GM10847 (cell line): Measurements from ENCODE around the gene NXNL2.

Experiments used
- POLR2A ChIP-seq: IDR thresholded peaks from 2 replicates; pipeline ENCODE4 v1.6.1; 2011; ENCODE audit not compliant: insufficient read length; ENCODE audit errors: extremely low read depth

Gene NXNL2

GRCh38 chr9:88524911-88525310 is 10.1 kb upstream of the NXNL2 start:
- TF ChIP-seq POLR2A, result no peak

DNA sequence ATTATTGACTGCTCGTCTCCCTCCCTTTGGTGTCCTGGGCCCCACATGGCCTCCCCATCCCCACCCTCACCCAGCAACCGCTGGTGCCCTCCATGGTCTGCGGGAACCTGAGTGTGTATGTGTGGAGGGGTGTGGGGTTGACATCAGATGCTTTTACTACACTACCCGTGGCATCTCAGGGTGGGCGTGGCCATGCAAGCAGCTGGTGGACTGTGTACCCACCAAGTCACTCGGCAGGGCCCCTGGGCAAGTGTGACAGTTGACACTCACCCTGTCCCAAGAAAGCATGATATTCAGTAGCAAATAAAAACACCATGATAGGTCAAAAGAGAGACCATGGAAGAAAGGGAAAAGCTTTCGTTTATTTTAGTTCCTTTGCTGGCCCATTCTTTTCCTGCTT is 7.4 kb upstream of the NXNL2 start:
- TF ChIP-seq POLR2A, result no peak

DNA sequence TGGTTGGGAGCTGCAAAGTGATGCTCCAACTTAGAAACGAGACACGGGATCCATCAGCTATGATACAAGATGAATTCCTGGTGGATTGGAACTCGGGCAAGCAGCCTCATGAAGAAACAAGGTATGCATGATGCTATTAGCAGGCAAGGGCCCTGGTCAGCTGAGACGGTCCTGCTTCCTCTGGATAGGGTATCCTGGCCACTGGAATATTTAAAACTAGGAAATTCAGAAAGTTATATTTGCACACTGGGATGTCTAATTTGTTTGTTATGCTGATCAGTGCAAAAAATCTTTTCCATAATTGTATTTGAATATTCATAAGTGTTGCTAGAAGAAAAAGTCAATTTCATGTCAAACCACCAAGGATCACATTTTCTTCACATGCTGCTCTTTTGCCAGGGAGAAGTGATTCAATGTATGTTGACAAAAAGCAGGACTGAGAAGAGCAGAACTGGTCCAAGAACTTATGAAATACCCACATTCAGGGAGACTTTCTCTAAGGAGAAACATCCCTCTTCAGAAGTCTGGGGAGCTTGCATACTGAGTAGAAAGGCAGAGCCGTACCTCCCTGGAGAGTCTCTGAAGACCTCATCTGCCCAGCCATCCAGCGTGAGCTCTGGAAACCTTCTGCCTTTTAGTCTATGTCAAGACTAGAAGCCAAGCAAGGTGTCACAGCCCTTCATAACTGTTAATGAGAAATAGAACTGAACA is 6.7 kb upstream of the NXNL2 start:
- TF ChIP-seq POLR2A, result no peak

DNA sequence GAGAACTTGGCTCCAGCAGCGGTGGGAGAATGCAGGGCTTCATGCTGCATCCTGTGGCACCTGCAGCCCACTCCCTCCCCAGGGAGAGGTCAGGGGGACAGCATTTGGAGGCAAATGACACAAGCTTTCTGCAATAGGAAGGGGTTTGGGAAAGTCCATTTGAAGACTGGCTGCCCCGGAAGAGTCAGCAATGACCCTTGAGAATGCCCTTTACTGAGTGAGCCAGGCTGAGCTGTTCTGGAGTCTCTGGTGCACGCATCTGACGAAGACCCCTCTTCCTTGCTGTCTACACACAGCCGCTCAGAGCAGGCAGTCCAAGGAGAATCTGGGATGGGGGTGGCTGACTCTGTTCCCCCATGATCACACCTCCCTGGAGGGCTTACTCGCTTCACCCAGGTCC is 5.5 kb upstream of the NXNL2 start:
- TF ChIP-seq POLR2A, result no peak

- TF ChIP-seq POLR2A, result no peak
Observed at GRCh38 chr9:88530051-88530450, 4.9 kb upstream of the NXNL2 start.

GRCh38 chr9:88531920-88532698 is 2.9 kb upstream of the NXNL2 start:
- no peak for TF ChIP-seq POLR2A

DNA sequence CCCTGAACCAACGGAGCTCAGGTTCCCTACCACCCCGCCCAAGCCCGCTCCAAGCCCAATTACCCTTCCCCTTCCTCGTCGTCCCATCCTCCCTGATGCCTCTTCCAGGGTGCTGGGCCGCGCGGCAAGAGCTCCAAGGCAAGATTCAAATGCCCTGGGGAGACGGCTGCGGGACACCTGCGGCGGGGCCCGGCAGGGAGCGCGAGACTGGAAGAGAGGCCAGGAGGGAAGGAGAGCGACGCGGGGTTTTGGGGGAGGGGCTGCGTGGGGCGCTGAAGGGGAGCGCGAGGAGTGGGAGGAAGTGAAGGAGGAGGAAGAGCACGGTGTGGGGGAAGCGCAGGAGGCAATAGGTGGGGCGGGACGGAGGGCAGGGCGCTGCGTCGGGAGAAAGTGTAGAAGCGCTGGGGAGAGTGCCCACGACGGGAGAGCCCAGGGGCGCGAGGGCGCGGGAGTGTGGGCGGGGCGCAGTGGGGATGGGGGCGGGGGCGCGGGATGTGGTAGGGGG is 975 bp upstream of the NXNL2 start:
- no peak for TF ChIP-seq POLR2A

DNA sequence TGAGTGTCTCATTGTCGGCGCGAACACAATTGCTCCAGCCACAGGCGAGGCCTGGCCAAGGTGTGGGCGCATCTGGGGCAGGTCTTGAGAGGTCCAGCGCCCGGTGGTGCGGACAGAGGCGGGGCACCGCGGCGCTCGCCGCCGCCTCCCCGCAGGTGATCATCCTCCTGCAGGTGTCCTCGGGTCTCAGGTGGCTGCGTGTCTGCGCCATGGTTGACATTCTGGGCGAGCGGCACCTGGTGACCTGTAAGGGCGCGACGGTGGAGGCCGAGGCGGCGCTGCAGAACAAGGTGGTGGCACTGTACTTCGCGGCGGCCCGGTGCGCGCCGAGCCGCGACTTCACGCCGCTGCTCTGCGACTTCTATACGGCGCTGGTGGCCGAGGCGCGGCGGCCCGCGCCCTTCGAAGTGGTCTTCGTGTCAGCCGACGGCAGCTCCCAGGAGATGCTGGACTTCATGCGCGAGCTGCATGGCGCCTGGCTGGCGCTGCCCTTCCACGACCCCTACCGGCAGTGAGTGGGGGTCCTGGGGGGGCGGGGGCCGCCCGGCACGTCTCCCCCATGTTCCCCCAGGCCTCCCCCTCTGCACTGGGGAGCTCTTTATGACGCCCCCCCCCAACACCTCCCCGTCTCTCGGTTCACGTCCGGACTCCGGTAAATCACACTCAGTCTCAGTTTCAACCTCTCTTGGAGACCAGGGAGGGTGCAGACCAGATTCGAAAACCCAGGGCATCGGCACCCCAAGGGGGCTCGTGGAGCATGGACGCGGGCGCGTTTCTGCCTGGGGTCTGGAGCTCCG is 446 bp downstream of the NXNL2 start:
- TF ChIP-seq POLR2A, result no peak

DNA sequence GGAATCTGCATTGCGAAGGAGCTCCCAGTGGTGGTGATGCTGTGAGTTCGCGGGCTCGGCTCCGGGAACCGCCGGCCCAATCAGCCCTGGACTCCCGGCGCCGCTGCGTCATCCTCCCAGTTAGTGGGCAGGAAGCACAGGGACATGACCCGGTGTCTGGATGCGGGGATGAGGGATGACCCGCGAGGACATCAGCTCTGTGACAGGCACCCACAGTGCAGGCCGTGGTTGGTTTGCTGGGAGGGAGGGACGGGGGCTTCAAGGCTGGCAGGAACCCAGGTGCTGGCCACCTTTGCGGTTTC is 996 bp downstream of the NXNL2 start:
- TF ChIP-seq POLR2A, result no peak

DNA sequence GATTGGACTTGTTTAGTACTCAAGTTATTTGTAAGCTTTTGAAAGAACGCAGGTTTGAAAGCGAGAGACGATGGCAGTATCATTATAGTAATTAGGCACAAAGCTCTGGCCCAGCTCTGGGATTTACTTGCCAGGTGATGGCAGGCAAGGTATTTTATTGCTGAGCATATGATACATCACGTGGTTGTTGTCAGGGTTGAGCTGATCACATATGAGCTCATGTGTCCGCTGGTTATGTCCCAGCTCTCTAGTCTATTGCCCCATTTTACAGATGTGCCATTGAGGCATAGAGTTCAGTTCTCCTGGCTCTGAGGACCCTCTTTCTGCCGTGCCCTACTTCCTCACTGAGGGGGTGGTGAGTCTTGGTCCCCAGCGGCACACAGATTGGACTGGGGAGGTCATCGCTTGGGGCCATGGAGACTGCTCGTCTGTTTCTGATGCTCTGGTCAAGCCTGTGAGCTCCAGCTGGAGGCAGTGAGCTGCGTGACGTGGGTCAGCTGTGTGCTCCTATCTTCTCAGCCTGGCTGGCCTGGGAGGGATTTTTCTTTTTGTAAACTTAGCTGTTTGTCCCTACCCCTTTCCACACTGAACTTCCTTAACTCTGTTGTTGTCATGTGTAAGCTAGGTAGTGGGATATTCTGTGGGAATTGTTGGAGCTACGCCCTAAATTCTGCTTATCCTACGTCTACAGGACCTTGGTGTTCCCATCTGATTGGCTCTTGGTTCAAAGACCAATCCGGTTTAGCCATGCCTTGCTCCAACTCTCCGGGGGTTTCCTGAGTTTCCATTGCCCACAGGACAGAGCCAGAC is 2.2 kb downstream of the NXNL2 start:
- TF ChIP-seq POLR2A, result no peak

DNA sequence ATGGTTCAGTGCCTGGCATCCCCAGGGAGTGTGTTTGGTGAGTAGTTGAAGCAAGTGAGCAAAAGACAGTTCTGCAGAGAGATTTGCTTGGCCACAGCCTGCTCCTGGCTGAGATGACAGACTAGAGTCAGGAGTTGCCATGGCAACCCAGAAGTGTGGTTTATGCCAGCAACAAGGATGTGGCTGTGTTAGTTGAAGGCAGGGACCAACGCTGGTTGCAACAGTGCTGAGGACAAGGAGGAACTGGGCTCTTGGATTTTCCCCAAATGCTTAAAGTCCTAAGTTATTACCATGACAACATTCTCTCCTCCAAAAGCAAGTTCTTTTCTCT is 2.7 kb downstream of the NXNL2 start:
- TF ChIP-seq POLR2A, result no peak

DNA sequence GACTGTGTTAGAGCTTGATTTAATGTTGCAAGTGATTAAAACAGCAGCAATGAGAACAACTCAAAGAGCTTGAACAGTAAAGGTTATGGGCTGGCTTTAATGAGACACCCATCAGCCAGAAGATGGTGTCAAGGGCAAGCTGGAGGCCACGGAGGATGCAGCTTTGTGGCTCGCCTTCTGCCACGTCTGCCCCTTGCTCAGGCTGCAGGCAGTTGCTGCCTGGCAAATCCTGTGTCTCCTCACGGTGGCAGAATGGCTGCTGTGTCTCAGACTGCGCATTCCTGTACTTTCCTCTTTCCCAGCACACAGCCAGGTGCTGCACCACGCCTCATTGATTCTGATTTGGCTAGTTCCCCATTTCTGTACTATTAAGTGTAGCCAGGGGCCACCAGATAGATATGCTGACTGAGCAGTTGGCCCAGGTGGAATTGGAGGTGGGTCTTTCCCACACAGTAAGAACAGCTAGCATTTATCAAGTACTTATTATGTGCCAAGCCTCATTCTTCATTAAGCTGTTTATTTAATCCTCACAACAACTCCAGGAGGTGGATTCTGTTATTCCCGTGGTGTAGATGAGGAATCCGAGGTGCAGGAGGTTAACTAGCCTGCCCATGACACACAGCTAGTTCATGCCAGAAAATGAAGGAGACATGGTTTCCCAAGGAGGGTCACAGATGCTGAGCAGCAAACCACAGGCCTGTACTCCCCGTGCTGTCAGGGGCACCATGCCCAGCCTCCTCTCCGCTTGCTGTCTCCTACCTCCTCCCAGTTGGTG is 3.5 kb downstream of the NXNL2 start:
- no peak for TF ChIP-seq POLR2A

DNA sequence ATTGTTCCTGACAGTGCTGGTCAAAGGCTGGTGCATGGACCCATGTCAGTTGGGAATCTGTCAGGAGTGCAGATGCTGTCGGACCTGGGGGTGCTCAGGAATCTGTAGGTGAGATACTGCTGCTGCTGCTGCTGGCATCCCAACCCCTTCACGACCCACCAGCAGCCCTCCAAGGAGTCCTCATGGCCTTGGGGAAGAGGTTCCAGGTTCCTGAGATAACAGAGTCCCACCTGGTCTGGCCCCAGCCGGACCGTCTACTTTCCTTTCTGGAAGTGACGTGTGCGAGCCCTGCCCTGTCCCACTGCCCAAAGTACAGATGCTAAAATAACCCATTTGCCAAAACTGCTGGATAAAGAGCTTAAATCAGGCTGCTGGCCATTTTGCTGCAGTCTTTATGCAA is 4.3 kb downstream of the NXNL2 start:
- no peak for TF ChIP-seq POLR2A

DNA sequence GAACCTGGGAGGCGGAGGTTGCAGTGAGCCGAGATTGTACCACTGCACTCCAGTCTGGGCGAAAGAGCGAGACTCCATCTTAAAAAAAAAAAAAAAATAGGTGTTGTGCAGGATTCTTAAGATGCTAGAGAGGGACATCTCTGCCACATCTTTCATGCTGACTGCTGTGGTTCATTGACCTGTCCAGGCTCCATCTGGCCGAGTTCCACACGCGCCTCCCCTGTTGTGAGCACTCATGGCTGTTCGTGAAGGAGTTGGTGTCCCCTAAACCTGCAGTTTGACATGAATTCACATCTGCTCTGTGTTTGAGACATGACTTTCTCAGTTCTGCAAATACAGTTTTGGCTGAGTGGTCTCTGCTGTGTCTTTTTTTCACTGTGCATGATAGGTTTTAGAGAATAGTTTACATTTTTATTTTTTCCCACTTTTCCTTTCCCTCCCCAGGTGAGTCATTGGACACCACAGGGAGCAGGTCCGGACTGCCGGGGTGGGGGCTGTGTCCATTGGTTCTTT is 5.3 kb downstream of the NXNL2 start:
- no peak for TF ChIP-seq POLR2A
